ENCODE measurements around the gene CCT8L2.
"Not testable (repeated sequence)": the region's sequence is repeated elsewhere in the genome, so short reads cannot be mapped to it uniquely, and the experiment has no call there.

The CCT8L2 gene, protein sequence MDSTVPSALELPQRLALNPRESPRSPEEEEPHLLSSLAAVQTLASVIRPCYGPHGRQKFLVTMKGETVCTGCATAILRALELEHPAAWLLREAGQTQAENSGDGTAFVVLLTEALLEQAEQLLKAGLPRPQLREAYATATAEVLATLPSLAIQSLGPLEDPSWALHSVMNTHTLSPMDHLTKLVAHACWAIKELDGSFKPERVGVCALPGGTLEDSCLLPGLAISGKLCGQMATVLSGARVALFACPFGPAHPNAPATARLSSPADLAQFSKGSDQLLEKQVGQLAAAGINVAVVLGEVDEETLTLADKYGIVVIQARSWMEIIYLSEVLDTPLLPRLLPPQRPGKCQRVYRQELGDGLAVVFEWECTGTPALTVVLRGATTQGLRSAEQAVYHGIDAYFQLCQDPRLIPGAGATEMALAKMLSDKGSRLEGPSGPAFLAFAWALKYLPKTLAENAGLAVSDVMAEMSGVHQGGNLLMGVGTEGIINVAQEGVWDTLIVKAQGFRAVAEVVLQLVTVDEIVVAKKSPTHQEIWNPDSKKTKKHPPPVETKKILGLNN
- 0 to 0.05 reads per million in 2 donors for total RNA-seq

DNA sequence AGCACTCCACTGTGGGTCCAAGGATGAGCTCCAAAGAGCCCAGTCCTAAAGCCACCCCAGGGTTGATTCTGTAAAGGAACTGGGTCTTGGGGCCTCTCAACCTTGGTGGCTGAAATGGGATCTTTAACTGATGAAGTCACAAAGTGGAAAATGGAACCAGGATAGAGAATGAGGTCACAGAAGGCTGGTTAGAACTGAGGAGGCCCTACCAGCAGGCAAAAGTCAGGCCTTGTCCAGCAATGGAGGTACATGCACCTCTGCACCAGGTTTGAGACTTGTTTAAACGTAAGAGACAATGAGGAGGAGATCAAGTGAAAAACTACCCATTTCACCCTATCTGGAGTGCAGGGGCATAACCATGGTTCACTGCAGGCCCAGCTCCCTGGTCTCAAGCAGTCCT is at the start of gene CCT8L2:
TSS of gene CCT8L2 (minus strand) at position 101 of the 400 bp plus-strand sequence. CDS start 260 bp downstream, outside the sequence.
- not testable (repeated sequence) for DNase-seq

DNA sequence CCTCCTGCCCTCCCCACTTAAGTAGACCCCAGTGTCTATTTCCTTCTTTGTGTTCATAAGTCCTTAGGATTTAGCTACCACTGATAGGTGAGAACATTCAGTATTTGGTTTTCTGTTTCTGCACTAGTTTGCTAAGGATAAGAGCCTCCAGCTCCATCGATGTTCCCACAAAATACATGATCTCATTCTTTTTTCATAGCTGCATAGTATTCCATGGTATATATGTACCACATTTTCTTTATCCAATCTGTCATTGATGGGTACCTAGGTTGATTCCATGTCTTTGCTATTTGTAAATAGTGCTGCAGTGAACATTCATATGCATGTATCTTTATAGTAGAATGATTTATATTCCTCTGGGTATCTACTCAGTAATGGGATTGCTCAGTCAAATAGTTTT is 42.8 kb upstream of the CCT8L2 start:
- DNase-seq, result not testable (repeated sequence)

DNA sequence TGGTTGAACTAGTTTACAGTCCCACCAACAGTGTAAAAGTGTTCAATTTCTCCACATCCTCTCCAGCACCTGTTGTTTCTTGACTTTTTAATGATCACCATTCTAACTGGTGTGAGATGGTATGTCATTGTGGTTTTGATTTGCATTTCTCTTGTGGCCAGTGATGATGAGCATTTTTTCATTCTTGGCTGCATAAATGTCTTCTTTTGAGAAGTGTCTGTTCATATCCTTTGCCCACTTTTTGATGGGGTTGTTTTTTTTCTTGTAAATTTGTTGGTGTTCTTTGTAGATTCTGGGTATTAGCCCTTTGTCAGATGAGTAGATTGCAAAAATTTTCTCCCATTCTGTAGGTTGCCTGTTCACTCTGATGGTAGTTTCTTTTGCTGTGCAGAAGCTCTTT is 41.5 kb upstream of the CCT8L2 start:
- not testable (repeated sequence) for DNase-seq

DNA sequence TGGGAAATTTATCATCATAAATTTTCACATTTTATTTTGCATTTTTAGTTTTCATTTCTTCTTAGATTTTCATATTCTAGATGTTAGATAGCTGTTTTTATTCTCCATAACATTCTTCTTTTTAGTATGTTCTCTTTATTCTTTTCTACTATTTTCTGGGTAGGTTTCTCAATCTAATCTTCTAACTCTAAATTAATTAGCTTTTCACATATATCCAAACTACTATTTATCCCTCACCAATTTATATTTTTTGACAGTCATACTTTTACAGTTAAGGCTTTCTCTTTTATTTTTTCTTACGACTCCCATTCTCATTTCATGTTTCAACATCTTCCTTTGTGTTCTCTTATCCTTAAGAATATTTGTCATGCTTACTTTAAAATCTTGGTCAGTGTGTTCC is 35.9 kb upstream of the CCT8L2 start:
- DNase-seq, result not testable (repeated sequence)

DNA sequence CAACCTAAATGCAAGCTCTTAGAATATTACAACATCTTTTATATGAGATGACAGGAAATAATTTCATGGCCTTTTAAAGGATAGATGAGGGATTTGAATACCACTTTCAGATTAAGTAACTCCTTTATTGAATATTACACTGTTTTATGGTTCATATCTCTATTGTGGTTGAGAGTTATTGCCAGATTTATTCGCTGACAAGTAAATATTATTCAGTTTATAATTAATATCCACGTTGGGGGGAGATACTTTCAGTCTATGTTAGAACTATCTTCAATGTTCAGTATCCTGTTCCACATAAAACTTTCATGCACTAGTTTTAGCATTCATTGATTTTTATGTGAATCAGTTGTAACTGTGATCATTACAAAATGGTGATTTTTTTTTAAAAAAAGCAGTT is 32.4 kb upstream of the CCT8L2 start:
- not testable (repeated sequence) for DNase-seq

DNA sequence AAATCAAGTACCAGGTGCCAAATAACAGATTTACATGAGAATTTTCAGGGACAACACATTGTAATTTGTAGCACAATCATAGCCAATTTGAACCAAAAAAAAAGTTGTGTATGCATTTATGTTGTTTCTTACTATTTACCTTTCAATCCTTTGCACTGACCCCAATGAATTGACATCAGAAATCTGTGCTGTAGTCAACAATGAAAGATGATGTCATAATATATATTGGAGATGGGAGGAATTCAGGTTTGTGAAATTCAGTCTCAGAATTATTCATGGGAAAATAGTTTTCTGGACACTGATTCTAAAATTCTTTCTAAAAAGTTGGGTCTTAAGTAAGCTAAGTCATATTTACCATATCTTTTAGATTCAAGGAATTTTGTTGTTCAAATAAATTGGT is 31.0 kb upstream of the CCT8L2 start:
- not testable (repeated sequence) for DNase-seq

DNA sequence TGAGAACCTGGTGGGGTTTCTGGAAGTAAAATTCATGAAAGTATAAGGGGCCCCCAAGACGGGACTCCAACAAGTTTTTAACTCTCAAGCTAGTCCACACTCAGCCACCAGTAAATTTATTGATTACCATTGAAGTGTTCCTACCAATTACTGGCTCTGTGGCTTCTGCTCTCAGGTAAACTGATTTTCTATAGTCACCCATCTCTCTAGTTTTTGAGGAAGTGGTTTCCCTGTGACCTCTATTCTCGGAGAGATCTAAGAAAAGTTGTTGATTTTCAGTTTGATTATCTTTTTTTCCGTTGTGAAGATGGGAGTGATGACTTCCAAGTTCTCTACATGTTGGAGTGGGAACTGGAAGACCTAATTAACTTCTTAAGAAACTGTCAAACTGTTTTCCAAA is 24.9 kb upstream of the CCT8L2 start:
- not testable (repeated sequence) for DNase-seq

DNA sequence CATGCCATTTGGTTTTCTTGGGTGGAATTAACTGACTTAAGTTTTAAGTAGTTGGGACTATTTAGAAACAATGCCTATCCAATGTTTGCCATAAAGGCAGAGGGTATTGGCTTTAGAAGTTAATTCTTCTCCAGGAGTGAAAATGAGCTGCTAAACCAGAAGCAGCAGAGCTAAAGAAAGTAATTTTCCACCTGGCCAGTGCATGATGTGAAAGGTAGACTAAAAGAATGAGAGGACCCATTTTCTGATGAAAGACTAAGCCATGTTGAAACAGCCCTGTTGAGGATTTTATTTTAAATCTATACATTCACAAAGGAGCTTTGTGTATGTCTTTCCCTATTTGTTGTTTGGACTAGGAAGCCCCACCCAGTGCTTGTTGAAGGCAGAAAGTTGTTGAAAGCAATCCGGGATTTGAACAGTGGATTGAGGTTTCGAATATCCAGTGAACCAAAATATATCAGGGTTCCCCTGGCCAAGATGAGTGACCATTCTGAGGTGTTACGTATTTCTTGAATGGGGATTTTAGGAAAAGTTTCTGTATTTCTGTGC is 23.9 kb upstream of the CCT8L2 start:
- not testable (repeated sequence) for DNase-seq

DNA sequence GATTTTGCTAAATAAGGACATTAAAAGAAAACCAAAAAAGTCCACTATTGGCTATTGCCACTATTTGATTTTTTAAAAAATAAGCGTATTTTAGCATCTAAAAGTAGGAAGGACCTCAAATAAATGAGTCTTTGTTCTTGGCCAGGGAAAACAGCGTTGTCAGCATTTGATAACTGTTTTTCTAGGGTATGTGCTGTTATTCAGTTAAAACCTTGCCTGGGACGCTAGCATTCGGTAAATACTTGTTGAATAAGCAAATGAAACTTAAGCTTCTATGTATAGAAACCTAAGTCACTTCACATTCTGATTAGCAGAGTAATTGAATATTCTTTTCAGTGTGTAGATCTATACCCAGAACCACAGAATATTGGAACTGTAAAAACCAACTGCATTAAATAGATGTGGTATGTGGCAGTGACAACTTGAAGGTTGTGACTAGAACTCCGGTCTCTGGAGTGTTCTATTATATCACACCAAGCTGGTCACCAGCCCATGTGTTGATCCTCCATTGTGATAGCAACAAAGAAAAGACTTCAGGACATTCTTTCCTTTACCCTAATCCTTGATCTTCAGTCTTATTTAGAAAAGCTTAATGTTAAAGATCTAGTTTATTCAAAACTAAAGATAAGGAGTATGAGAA is 23.1 kb upstream of the CCT8L2 start:
- not testable (repeated sequence) for DNase-seq

DNA sequence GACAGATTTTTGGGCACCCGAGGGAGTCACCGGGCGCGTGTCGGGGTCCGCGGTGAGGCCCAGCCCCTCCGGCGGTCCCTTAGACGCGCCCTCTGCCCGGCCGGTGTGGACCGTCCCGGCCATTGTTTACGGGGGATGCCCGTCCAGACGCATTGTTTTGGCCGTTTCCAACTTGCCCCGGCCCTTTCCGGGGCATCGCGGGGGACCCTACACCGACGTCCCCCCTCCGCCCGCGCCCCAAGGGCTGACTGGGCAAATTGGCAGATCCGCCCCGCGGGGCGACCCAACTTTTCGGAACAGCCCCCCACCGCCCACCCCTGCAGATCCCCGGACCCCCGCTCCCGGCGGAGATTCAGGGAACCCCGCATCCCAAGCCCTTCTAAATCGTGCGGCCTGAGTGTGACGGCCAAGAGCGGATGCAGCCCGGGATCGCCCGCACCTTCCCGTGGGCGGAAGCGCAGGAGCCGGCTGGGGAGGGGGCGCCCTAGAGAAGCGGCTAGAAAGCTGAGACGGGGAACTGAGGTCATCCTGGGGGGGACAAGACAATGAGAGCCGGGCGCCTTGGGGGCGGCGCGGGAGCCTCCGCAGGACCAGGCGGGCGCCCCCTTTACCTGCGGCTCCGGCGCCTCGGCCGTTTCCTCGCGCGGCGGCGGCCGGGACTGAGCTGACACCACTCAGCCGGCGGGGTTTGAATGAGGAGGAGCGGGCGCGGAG is 17.1 kb upstream of the CCT8L2 start:
- no peak for DNase-seq

DNA sequence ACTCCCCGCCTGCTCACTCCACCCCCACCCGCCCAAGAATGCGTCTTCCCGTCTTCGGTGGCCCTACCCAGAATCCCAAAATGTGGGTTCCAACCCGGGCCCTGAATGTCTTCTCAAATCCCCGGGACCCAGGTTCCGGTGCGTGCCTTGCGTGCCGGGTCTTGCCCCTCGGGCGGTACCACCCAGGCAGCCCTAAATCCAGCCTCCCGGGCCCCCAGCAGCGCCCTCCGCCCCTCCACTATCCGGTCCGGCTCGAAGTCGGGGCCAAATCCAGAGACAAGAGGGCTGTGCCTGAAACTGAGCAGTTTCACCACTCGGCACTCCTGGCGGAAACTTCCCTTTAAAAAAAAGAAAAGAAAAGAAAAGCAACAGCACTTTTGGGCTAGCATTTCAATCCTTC is 16.3 kb upstream of the CCT8L2 start:
- DNase-seq, result no peak

DNA sequence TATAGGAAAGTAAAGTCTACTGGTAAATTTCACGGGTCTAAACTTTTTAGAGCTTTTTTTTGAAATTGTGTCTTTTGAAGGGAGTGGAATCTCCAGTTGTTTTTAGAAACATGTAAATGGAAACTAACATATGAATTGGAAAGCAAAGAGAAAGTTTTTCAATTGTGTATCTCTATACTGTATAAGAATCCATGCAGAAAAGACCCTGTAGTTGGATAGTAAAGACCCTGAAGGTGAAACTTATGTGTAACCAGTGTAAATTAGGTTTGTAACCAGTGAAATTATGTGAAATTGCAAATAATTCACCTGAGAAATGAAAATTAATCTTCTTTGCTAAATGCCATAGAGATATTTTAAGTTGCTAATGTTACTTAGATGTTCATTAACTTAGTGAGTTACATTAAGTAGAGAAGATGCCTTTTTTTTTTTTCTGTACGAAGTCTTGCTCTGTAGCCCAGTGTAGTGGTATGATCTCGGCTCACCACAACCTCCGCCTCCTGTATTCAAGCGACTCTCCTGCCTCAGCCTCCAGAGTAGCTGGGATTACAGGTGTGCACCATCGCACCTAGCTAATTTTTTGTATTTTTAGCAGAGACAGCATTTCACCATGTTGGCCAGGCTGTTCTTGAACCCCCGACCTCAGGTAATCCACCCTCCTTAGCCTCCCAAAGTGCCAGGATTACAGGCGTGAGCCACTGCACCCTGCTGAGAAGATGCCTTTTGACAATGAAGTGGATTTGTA is 11.8 kb upstream of the CCT8L2 start:
- not testable (repeated sequence) for DNase-seq

DNA sequence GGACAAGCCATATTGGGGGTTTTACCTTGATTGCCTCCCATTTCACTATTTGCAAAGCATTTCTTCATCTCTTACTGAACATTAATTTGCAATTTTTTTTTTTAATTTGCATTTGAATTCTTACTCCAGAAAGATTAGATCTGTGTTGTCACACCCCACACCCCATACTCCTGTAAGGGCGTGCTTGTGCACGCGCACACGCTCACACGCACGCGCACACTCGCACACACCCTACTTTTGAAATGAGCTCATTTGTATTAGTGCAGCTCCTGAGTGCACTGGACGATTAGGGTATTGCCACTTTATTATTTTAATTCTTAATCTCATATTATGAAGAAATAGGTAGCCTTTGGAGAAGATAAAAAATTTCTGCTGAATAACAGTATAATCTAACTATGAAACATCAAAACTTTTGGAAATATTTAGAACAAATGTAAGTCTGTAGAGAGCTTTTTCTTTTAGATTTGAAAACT is 11.2 kb upstream of the CCT8L2 start:
- DNase-seq, result not testable (repeated sequence)

DNA sequence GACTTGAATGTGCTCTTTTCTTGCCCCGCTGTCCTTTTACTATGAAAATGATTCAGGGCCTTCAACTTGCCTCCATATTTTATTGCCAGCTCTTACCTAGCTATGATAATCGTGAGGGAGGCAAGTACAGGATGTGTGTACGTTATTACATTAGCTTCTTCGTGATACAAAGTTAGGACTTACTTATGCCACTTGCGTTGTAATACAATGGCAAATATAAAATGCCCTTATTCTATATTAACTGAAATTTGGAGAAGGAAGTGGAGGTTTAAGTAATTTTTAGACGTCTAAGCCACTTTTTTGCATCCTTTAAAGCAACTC is 10.8 kb upstream of the CCT8L2 start:
- no peak for DNase-seq

DNA sequence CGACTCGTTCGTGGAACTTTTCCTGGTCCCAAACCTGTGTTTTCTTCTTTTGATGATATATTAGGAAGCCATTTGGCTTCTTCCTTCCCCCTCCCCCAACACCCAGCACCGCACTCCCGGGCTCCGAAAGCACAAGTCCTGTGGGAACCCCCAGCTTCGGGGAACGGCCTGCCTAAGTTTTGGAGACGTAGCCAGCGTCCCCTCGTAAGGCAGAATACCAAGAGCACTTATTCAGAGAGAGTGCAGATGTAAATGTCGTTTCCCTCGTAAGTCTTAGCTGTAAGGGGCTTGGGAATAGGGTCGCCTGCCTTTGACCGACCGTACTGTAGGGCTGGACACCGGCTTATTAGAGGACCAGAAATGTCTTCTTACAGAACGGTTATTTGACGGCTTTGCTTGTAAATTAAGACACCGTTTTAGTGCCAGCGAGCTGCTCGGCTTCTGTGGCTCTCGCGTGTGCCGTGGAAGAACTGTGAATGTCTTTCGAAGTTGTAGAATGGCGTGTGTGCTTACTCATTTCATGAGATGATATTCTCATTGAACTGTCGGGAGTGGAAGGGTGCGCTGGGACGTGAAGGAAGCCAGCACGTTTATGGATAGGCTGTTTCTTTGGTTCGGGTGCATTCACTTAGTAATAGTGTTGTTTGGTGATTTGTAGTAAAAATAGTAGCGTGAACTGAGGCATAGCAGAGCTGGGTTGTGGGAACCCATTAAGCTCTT is 10.3 kb upstream of the CCT8L2 start:
- DNase-seq, result not testable (repeated sequence)

DNA sequence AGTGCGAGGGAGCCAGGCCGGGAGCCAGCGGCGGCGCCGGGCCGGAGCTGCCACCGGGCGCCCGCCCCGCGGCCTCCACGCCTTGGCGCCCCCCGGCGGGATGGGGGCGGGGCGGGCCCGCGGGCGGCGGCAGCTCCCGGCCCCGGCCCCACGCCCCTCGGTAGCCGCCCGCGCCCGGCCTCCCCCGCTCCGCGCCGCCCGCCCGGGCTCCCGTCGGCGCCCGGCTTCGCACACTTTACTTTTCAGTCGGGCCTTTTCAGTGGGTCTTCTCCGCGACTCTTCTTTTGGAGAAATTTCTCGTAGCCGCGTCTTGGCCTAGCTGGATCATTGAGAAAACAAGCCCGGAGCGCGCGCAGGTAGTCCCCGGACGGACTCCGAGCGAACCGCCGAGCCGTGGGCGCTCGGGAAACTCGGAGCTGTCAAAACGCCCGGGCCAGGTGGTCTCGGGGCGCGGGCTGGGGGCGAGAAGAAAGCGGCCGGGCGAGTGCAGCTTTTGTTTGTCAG is 9.7 kb upstream of the CCT8L2 start:
- DNase-seq, result not testable (repeated sequence)

DNA sequence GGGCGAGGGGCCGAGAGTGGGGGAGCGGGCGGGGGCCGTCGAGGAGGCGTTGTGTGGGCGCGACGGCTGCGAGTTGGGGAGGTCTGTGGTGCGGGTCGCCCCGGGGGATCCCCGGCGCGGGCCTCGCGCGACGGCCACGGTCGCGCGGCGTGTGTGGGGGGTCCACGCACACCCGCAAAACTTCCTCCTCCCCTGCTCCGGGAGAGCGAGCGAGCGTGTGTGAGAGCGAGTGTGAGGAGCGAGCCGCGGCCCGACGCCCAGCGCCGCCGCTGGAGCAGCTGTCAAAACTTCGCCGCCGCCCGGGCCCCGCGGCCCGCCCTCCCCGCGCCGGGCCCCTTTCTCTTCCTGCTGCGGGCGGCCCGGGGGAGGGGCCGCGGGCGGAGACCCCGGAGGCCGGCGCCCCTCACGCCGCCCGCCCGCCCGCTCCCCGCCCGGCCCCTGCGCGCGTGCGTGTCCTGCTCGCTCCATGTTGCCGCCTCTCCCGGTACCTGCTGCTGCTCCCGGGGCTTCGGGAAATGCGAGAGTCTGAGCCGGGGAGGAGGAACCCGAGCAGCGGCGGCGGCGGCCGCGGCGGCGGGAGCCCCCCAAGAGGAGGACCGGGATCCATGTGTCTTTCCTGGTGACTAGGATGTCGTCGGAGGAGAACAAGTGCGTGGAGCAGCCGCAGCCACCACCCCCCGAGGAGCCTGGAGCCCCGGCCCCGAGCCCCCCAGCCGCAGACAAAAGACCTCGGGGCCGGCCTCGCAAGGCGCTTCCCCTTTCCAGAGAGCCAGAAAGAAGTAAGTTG is 9.0 kb upstream of the CCT8L2 start:
- no peak for DNase-seq

DNA sequence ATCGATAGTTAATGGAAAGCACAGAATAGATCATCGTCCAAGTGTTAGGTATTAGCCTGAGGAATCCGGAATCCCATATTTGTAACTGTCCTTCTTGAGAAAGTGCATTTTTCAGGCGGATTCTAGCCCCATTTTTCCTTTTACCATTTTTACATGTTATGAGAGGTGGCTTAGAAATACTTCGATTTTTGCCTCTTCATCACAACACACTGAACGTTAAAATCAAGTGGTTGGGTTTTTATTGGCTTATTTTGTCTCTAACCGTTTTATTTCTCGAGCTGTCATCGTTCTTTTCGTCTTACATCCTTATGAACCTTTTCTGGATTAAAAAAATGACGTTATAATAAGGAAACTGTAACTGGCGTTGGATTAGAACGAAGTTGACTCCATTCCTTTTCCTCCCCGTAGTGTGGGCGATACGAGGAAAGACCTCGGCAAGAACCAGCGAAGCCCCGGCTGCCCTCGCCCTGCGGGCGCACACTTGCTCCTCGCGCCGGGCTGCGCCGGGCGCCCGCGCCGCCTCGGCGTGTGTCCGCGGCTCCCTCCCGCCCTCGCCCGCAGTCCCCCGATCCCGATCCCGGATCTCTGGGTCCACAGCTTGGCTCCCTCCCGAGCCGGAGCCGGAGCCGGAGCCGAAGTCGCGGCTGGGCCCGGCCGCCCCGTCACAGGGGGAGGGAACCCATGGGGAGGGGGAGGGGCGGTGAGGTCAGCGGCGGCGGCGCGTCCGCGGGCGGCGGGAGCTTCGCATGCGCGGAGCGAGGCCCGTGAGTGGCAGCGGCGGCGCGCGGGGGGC is 8.2 kb upstream of the CCT8L2 start:
- DNase-seq, result not testable (repeated sequence)

DNA sequence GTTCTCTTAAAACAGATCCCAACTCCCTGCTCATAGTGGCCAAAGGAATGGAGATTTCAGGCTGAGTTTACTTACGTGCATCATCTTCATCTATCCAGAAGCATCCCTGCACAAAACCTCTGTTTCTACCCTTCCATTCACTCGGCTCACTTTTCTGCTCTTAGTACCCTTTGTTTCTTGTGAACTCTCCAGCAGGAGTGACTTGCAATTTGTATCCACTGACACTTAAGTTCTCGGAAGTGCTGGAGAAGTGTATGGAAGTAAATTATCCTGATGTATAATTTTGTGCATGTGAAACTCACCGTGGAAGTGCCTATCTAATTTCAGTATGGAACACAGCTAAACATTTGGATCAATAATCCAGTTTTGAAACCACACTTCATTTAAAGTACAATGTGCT is 7.0 kb upstream of the CCT8L2 start:
- not testable (repeated sequence) for DNase-seq
